IMR-90 (cell line): ENCODE results near the gene IARS2. TPM values are rescaled to one million over a fixed set of nuclear protein-coding genes. Genes with fewer than 3 reads are reported as not detected.

ENCODE experiments used
- ATAC-seq: fragments of 200-7000 bp; cut with Tn5 transposase; 2 replicates; pipeline ENCODE4 v1.9.1; 2020; ENCODE audit warnings: low read depth, mild to moderate bottlenecking, moderate library complexity
- BruUV-seq: library from RNA; stranded (reverse); fragments of 400-500 nt; replicated peaks from 2 replicates; lab custom pipeline; 2021; lab: Mats Ljungman, UMichigan
- CTCF ChIA-PET: fragments of 300-600 bp; formaldehyde crosslinking; extraction: SDS; loops from one replicate; lab custom pipeline; 2021; ENCODE audit warnings: antibody characterized with exemption; lab: Yijun Ruan, JAX
- POLR2A ChIA-PET: fragments of 300-600 bp; sonication (Branson Sonifier 250); formaldehyde crosslinking; loops from one replicate; lab custom pipeline; 2022; ENCODE audit warnings: antibody characterized with exemption; ENCODE audit not compliant: unreplicated experiment; lab: Charles Lee
- DNase-seq: peaks from one replicate; pipeline ENCODE4 v3.0.0; 2013
- H2AFZ ChIP-seq: replicated peaks from 2 replicates; pipeline ENCODE3; 2013; ENCODE audit warnings: low read length, mild to moderate bottlenecking; ENCODE audit not compliant: poor library complexity
- H2AK5ac ChIP-seq: 2 replicates; pipeline ENCODE4 v1.6.1; 2013; ENCODE audit warnings: low read depth, low read length, inconsistent platforms
- H2AK9ac ChIP-seq: replicated peaks from 2 replicates; pipeline ENCODE3; 2013; ENCODE audit warnings: mild to moderate bottlenecking, low read depth, low read length, moderate library complexity; ENCODE audit not compliant: poor library complexity
- H2BK120ac ChIP-seq: 2 replicates; pipeline ENCODE4 v1.6.1; 2013; ENCODE audit warnings: low read depth, low read length, inconsistent platforms
- H2BK15ac ChIP-seq: 3 replicates; pipeline ENCODE4 v1.6.1; 2013; ENCODE audit warnings: low read depth, low read length, inconsistent platforms
- H2BK20ac ChIP-seq: 2 replicates; pipeline ENCODE4 v1.6.1; 2013; ENCODE audit warnings: low read depth, mild to moderate bottlenecking, inconsistent platforms, low read length, moderate library complexity
- H2BK5ac ChIP-seq: 2 replicates; pipeline ENCODE4 v1.6.1; 2013; ENCODE audit warnings: mild to moderate bottlenecking, low read depth, low read length, inconsistent platforms; ENCODE audit not compliant: poor library complexity, severe bottlenecking
- H3K14ac ChIP-seq: replicated peaks from 2 replicates; pipeline ENCODE4 v1.6.1; 2013; ENCODE audit warnings: low read depth, low read length, inconsistent platforms
- H3K18ac ChIP-seq: 2 replicates; pipeline ENCODE4 v1.6.1; 2013; ENCODE audit warnings: low read depth, low read length, control low read depth
- H3K23ac ChIP-seq: 2 replicates; pipeline ENCODE4 v1.6.1; 2013; ENCODE audit warnings: low read depth, low read length, inconsistent platforms
- H3K27ac ChIP-seq: 2 replicates; pipeline ENCODE4 v1.5.1; 2013; ENCODE audit warnings: mild to moderate bottlenecking, control low read depth, low read length; ENCODE audit not compliant: insufficient read depth
- H3K27me3 ChIP-seq: 2 replicates; pipeline ENCODE4 v1.6.1; 2013; ENCODE audit warnings: low read length; ENCODE audit not compliant: control insufficient read depth, insufficient read depth
- H3K36me3 ChIP-seq: 2 replicates; pipeline ENCODE4 v1.6.1; 2013; ENCODE audit warnings: low read length, mixed read lengths; ENCODE audit not compliant: control insufficient read depth, insufficient read depth
- H3K4ac ChIP-seq: 2 replicates; pipeline ENCODE4 v1.6.1; 2013; ENCODE audit warnings: low read depth, low read length, inconsistent platforms
- H3K4me1 ChIP-seq: 2 replicates; pipeline ENCODE4 v1.6.1; 2013; ENCODE audit warnings: low read length, mixed read lengths; ENCODE audit not compliant: control insufficient read depth, insufficient read depth
- H3K4me2 ChIP-seq: 2 replicates; pipeline ENCODE4 v1.6.1; 2013; ENCODE audit warnings: low read depth, mild to moderate bottlenecking, control low read depth, low read length, moderate library complexity
- H3K4me3 ChIP-seq: 2 replicates; pipeline ENCODE4 v1.5.1; 2013; ENCODE audit warnings: low read depth, mild to moderate bottlenecking, control low read depth, low read length, moderate library complexity; ENCODE audit not compliant: insufficient read depth
- H3K56ac ChIP-seq: 2 replicates; pipeline ENCODE4 v1.6.1; 2013; ENCODE audit warnings: low read length, inconsistent platforms; ENCODE audit not compliant: insufficient read depth; ENCODE audit errors: extremely low read depth
- H3K79me1 ChIP-seq, 2 experiments: 2 replicates each; pipeline ENCODE4 v1.6.1; 2013; ENCODE audit warnings: low read length in 2 of 2, inconsistent platforms in 1 of 2, low read depth in 1 of 2
- H3K9ac ChIP-seq: 2 replicates; pipeline ENCODE4 v1.6.1; 2013; ENCODE audit warnings: low read depth, low read length, control low read depth
- H3K9me1 ChIP-seq: 2 replicates; pipeline ENCODE4 v1.6.1; 2013; ENCODE audit warnings: low read length, inconsistent platforms; ENCODE audit not compliant: insufficient read depth
- H3K9me3 ChIP-seq: 2 replicates; pipeline ENCODE4 v1.6.1; 2013; ENCODE audit warnings: low read length; ENCODE audit not compliant: control insufficient read depth, insufficient read depth
- H4K20me1 ChIP-seq: 2 replicates; pipeline ENCODE4 v1.6.1; 2013; ENCODE audit warnings: low read length, inconsistent platforms; ENCODE audit not compliant: insufficient read depth
- H4K5ac ChIP-seq: 2 replicates; pipeline ENCODE4 v1.6.1; 2013; ENCODE audit warnings: mild to moderate bottlenecking, low read depth, low read length, control low read depth
- H4K8ac ChIP-seq, 2 experiments: 2 replicates each; pipeline ENCODE4 v1.6.1; 2013; ENCODE audit warnings: low read depth in 2 of 2, low read length in 2 of 2, control low read depth in 1 of 2, inconsistent platforms in 1 of 2
- H4K91ac ChIP-seq: 2 replicates; pipeline ENCODE4 v1.6.1; 2013; ENCODE audit warnings: low read depth, low read length, inconsistent platforms; ENCODE audit not compliant: insufficient read depth
- BHLHE40 ChIP-seq: fragments of 150-350 bp; IDR thresholded peaks from 2 replicates; pipeline ENCODE4 v1.6.1; 2016; ENCODE audit warnings: mild to moderate bottlenecking, low read depth, low read length
- FOS ChIP-seq: fragments of 150-350 bp; IDR thresholded peaks from 2 replicates; pipeline ENCODE4 v1.6.1; 2016; ENCODE audit warnings: low read depth, low read length
- NFE2L2 ChIP-seq: fragments of 150-350 bp; IDR thresholded peaks from 2 replicates; pipeline ENCODE4 v1.6.1; 2016; ENCODE audit warnings: low read depth, mild to moderate bottlenecking, low read length
- RFX5 ChIP-seq: IDR thresholded peaks from 2 replicates; pipeline ENCODE4 v1.8.0; 2012; ENCODE audit warnings: low read depth, mild to moderate bottlenecking, low read length, moderate library complexity
- WGBS, 2 experiments: methylation state at CpG; one replicate each; pipeline versions ENCODE4 v1.1.5 to v1.1.7; 2013; ENCODE audit warnings: missing lambda C conversion rate in 2 of 2; ENCODE audit not compliant: insufficient read length in 1 of 2; ENCODE audit errors: extremely low coverage in 2 of 2; 5-methylcytosine and 5-hydroxymethylcytosine counted together
- dilution Hi-C: fragments of 300-500 bp; cut with HindIII; formaldehyde crosslinking; loops from one replicate; pipeline ENCODE4 v1.14.3; 2018; ENCODE audit warnings: low sequenced_read_pairs; ENCODE audit not compliant: unreplicated experiment
- in situ Hi-C: fragments of 300-500 bp; cut with MboI; formaldehyde crosslinking; loops from 3 replicates; pipeline ENCODE4 v1.14.3; 2019; ENCODE audit warnings: low sequenced_read_pairs, inconsistent platforms, mixed read lengths
- intact Hi-C: fragments of 100-400 bp; cut with micrococcal nuclease; formaldehyde crosslinking; loops from 2 replicates; pipeline ENCODE4 v1.10.0; 2022
- polyA plus RNA-seq, 3 experiments: library from polyadenylated mRNA; depleted of rRNA; stranded (reverse); fragments of >200 nt; gene quantifications; 2 replicates each; pipeline ENCODE4 v1.2.3, GENCODE V29; 2012; ENCODE audit warnings: low replicate concordance in 1 of 3
- total RNA-seq: library from RNA; depleted of rRNA; stranded (reverse); fragments of >200 nt; gene quantifications from 2 replicates; pipeline ENCODE4 v1.2.3, GENCODE V29; 2012
- TF ChIP-seq, protein P1 (sequence below): fragments of 150-350 bp; IDR thresholded peaks from 2 replicates; pipeline ENCODE4 v1.6.1; 2016; ENCODE audit warnings: low read depth, mild to moderate bottlenecking, low read length, moderate library complexity, borderline replicate concordance
- TF ChIP-seq, protein P2 (sequence below): fragments of 150-350 bp; IDR thresholded peaks from 2 replicates; pipeline ENCODE4 v1.6.1; 2017; ENCODE audit warnings: mild to moderate bottlenecking, antibody characterized with exemption, low read length, low read depth

The IARS2 gene
- total and polyA plus RNA-seq, 2 of the 4 experiments (the other 2 are of a cell fraction): 34.8 to 77.4 TPM

DNA sequence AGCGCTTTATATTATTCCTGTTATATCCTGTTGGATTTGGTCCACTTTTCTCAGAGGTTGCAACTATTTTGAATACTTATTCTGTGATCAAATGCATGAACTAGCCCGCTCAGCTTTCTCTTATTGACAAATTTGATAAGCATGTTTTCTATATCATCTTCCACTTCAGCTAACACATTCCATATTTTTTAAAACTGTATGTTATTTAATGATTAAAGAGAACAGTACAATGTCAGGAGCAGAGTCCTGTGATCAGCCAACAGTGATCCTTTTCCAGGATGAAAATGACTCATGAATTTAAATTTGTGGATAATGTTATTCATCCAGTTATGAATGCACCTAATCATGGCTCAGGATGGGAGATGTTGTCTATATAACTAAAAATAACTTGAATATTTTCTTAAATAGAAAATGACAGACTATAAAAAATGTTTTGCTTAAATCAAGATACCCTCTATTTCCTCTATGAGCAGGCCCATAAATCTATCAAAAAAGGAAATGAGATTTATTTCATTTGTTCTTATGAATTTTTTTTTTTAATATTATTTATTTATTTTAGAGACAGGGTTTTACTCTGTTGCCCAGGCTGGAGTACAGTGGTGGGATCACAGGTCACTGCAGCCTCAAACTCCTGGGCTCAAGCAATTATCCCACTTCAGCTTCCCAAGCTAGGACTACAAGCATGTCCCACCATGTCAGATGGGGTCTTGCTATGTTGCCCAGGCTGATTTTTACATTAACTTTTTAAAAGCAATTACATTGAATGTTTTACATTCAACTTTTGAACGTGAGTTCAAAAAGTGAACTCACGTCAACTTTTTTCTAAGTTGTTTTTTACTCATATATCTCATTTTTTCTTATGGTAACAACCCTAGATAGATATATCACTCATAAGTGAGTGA lies 16.8 kb upstream of the IARS2 start:
- ChIA-PET CTCF (no interaction called here), POLR2A (no interaction called here)
- H4K91ac ChIP-seq: no peak overlapping the region
- ATAC-seq (no peak), DNase-seq (peak; percentile 27)
- H3K27me3 ChIP-seq: no peaks in the 10 kb centered on the region
- H3K79me1 ChIP-seq: peaks cover 0 to 6% of the 10 kb centered on the region in 2 experiments; a peak in 1 of 4 replicates
- H2AFZ ChIP-seq: no peak overlapping the region
- no peak overlapping the region for H2BK120ac ChIP-seq
- no peak overlapping the region for H3K4me3 ChIP-seq
- no peak overlapping the region for H3K4ac ChIP-seq
- WGBS, 2 experiments: no CpG with 5 or more reads among the region's 4 CpGs
- H3K9ac ChIP-seq: no peak overlapping the region
- H3K56ac ChIP-seq: no peak overlapping the region
- H3K27ac ChIP-seq: no peak overlapping the region
- dilution Hi-C loops (no loop called here), in situ Hi-C loops (no loop called here), intact Hi-C loops (no loop called here)
- H4K8ac ChIP-seq: no peak overlapping the region
- no peak overlapping the region for H4K5ac ChIP-seq
- H3K36me3 ChIP-seq: peaks cover 11% of the 10 kb centered on the region
- no TSS peak for BruUV-seq
- no peak overlapping the region for H3K4me2 ChIP-seq
- no peak overlapping the region for H3K18ac ChIP-seq
- no peak overlapping the region for H2BK5ac ChIP-seq
- no peaks in the 10 kb centered on the region for H3K9me3 ChIP-seq
- H3K14ac ChIP-seq: no peak overlapping the region; the same call in 1 of the 2 replicates
- no peaks in the 10 kb centered on the region for H3K9me1 ChIP-seq
- H2BK20ac ChIP-seq: no peak overlapping the region
- H2BK15ac ChIP-seq: no peak overlapping the region
- H2AK9ac ChIP-seq: no peak overlapping the region
- H3K4me1 ChIP-seq: no peaks in the 10 kb centered on the region
- H2AK5ac ChIP-seq: no peak overlapping the region
- H3K23ac ChIP-seq: no peak overlapping the region
- no peaks in the 10 kb centered on the region for H4K20me1 ChIP-seq
- no peak for TF ChIP-seq FOS
- TF ChIP-seq, protein P1, sequence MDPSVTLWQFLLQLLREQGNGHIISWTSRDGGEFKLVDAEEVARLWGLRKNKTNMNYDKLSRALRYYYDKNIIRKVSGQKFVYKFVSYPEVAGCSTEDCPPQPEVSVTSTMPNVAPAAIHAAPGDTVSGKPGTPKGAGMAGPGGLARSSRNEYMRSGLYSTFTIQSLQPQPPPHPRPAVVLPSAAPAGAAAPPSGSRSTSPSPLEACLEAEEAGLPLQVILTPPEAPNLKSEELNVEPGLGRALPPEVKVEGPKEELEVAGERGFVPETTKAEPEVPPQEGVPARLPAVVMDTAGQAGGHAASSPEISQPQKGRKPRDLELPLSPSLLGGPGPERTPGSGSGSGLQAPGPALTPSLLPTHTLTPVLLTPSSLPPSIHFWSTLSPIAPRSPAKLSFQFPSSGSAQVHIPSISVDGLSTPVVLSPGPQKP: no peak
- TF ChIP-seq BHLHE40: no peak
- no peak for TF ChIP-seq RFX5
- no peak for TF ChIP-seq NFE2L2
- TF ChIP-seq, protein P2, sequence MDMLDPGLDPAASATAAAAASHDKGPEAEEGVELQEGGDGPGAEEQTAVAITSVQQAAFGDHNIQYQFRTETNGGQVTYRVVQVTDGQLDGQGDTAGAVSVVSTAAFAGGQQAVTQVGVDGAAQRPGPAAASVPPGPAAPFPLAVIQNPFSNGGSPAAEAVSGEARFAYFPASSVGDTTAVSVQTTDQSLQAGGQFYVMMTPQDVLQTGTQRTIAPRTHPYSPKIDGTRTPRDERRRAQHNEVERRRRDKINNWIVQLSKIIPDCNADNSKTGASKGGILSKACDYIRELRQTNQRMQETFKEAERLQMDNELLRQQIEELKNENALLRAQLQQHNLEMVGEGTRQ: no peak
